ENCODE data around the gene ERG. TPM values are rescaled to one million over a fixed set of nuclear protein-coding genes. Genes with fewer than 3 reads are reported as not detected.

The ERG gene
- polyA plus RNA-seq, 2 of the 4 experiments (the other 2 are of a cell fraction), result not detected

GRCh38 chr21:38474124-38474523 is 24.2 kb downstream of the ERG start (continued):
- TF ChIP-seq REST (IDR thresholded peaks at IDR 0.05) (no peak), NR3C1 (IDR thresholded peaks at IDR 0.05) (no peak)

DNA sequence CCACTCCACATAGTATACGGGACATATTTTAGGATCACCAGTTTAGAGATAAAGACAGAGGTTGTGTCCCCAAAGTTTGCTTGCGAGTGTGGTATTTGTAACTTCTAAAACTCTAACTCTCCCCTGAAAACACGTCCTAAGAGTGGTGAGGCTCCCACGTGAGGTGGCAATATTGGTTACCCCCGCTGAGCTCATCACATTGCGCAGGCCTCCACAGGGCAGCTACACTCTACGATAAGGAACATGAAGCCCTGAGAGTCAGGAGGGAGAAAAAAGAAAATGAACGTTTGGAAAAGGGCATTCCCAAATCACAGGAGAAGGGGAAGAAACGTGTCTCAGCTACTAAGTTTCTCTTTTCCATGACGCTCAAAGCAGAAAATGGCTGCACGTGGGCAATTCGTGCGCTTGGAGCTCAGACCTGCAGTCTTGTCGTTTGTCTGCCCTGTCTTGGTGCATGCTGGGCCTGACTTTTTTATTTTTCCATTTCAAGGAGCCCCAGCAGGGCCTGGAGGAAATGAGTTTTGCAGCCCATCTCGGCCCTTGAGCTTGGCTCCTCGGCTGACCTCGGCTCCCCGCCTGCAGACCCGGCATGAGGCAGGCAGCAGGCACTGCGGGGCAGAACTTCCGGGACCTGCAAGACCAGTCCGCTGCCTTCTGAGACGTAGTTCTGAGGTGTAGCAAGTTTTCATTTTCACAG is 25.7 kb downstream of the ERG start:
- CTCF ChIA-PET, result no interaction called here

More for the DNA sequence above, 25.7 kb downstream of the ERG start:
- Histone ChIP-seq H3K4me3 (no peak overlapping the region), H3K4me1 (peaks cover 12% of the 10 kb centered on the region), H3K27ac (no peak overlapping the region), H3K9me3 (no peaks in the 10 kb centered on the region), H3K4me2 (no peak overlapping the region)
- FAIRE-seq, result no peak
- 75% methylated on average over 23 of the region's 23 CpGs for WGBS (ENCODE audit: missing lambda C conversion rate)
- TF ChIP-seq CHD2 (IDR thresholded peaks at IDR 0.05; ENCODE audit: low read length, partially characterized antibody) (no peak), BCL3 (IDR thresholded peaks at IDR 0.05) (no peak), POLR2AphosphoS2 (conservative IDR thresholded peaks at IDR 0.05; ENCODE audit: low read length) (no peak), POLR2A (IDR thresholded peaks at IDR 0.05; ENCODE audit: low read length) (no peak), EP300 (IDR thresholded peaks at IDR 0.05) (no peak), ZSCAN20 (CRISPR knock-in tag; IDR thresholded peaks at IDR 0.05) (no peak), HOXB13 (CRISPR knock-in tag; IDR thresholded peaks at IDR 0.05; ENCODE audit: low read depth) (no peak), ESRRA (IDR thresholded peaks at IDR 0.05; ENCODE audit: borderline replicate concordance, low read length) (no peak), ZNF302 (CRISPR knock-in tag; IDR thresholded peaks at IDR 0.05) (no peak), REST (IDR thresholded peaks at IDR 0.05) (no peak), KDM1A (IDR thresholded peaks at IDR 0.05; ENCODE audit: low read depth) (no peak), RAD21 (conservative IDR thresholded peaks at IDR 0.05 in 1 of 2, IDR thresholded peaks at IDR 0.05 in 1 of 2) (no peak), NR3C1 (IDR thresholded peaks at IDR 0.05) (no peak), FOSB (CRISPR knock-in tag; IDR thresholded peaks at IDR 0.05) (no peak), CBX8 (IDR thresholded peaks at IDR 0.05) (no peak), JUN (IDR thresholded peaks at IDR 0.05) (no peak)
- TF ChIP-seq, protein P1, sequence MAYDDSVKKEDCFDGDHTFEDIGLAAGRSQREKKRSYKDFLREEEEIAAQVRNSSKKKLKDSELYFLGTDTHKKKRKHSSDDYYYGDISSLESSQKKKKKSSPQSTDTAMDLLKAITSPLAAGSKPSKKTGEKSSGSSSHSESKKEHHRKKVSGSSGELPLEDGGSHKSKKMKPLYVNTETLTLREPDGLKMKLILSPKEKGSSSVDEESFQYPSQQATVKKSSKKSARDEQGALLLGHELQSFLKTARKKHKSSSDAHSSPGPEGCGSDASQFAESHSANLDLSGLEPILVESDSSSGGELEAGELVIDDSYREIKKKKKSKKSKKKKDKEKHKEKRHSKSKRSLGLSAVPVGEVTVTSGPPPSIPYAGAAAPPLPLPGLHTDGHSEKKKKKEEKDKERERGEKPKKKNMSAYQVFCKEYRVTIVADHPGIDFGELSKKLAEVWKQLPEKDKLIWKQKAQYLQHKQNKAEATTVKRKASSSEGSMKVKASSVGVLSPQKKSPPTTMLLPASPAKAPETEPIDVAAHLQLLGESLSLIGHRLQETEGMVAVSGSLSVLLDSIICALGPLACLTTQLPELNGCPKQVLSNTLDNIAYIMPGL (CRISPR knock-in tag; IDR thresholded peaks at IDR 0.05; ENCODE audit: borderline replicate concordance), result no peak
- POLR2A ChIA-PET, result no interaction called here
- DNase-seq (ENCODE audit: low read depth in 1 of 2, low spot score in 1 of 2), result no peak
- no peak for ATAC-seq

Measured in A549 (cell line).